Astrocyte of the spinal cord (primary cell): ENCODE data around the gene SLC18A3.

Experiments used
- DNase-seq: peaks from one replicate; pipeline ENCODE4 v3.0.0; 2011; ENCODE audit warnings: low read depth, low spot score
- H3K4me3 ChIP-seq: 2 replicates; pipeline ENCODE4 v1.5.1; 2011; ENCODE audit warnings: low read depth, mild to moderate bottlenecking, low read length, moderate library complexity
- in situ Hi-C: cut with HindIII; loops from 2 replicates; pipeline ENCODE4 v1.10.0; 2017; ENCODE audit warnings: low sequenced_read_pairs
- TF ChIP-seq, protein P1 (sequence below): IDR thresholded peaks from 2 replicates; pipeline ENCODE4 v1.5.1; 2012; ENCODE audit warnings: low read depth, mild to moderate bottlenecking, low read length, inconsistent platforms

SLC18A3 gene

DNA sequence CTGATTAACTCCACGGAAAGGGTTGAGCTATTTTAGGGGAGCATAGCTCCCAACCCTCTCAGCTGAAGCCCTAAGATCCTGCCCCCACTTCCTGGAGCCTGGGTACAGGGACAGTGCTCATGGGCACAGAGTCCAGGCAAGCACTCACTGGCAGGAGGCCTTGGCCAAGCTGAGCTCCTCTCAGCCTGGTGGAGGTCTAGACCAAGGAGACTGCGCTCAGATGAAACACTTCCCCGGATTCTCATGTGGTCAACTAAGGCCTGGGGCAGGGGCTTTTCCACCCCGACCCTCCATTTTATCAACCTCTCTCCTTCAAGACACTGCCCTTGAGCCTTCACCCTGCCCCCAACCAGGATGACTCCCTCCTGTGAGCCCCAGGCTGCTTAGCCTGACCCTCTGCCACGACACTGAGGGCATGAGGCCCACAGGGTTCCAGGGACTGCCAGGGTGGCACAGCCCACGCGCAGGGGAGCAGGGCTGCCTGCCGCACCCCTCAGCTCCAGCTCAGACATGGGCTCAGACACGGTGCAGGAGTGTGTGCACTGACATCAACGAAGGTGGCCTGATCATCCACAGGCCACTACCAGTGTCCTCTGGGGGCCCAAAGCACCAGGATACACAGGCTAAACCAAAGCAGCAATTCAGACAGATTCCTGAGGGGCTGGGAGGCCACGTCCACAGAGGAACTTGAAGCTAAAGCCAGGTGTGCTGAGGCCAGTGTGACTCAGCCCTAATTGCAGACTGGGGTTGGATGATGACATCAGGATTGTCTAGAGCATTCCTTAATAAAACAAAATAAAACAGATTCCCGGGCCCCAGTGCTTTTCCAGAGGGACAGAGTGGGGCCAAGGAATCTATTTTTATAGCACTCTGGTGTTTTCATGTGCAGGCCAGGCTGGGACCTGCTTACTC is 22.6 kb downstream of the SLC18A3 start:
- H3K4me3 ChIP-seq, result no peak overlapping the region
- TF ChIP-seq, protein P1, sequence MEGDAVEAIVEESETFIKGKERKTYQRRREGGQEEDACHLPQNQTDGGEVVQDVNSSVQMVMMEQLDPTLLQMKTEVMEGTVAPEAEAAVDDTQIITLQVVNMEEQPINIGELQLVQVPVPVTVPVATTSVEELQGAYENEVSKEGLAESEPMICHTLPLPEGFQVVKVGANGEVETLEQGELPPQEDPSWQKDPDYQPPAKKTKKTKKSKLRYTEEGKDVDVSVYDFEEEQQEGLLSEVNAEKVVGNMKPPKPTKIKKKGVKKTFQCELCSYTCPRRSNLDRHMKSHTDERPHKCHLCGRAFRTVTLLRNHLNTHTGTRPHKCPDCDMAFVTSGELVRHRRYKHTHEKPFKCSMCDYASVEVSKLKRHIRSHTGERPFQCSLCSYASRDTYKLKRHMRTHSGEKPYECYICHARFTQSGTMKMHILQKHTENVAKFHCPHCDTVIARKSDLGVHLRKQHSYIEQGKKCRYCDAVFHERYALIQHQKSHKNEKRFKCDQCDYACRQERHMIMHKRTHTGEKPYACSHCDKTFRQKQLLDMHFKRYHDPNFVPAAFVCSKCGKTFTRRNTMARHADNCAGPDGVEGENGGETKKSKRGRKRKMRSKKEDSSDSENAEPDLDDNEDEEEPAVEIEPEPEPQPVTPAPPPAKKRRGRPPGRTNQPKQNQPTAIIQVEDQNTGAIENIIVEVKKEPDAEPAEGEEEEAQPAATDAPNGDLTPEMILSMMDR, result no peak
- no peak for DNase-seq
- in situ Hi-C loops, result no loop called here

DNA sequence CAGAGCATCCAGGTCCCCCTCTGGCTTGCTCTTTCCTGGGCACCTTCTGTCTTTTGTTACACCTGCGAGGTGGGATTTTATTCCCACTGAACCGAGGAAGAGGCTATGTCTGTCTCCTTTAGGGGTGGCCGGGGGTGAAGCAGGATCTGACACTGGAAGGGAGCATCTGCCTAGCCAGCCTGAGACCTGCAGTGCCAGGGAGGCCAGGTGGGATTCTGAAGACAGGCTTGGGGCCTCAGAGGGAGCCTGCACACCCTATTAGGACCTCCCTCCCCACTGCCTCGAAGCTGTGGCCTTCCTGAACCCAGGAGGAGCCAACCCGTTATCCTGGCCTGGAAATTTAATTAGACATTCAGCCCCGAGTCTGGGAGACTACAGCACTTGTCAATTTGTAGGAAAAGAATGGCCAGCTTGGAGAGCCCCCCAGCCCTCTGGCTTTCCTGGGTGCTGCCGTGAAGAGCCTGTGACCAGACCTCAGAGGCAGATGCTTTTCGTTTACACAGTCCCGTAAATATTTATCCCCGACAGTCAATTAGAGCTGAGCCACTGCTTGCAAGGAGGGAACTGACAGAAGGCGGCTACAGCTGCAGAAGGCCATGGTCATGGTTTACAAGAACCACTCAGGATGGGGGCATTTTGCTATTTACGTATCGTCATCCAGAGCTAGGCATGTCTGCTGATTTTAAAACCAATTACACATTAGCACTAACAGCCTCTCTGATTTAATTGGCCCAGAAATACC is 23.4 kb downstream of the SLC18A3 start:
- TF ChIP-seq, protein P1, result no peak
- no peak for DNase-seq

DNA sequence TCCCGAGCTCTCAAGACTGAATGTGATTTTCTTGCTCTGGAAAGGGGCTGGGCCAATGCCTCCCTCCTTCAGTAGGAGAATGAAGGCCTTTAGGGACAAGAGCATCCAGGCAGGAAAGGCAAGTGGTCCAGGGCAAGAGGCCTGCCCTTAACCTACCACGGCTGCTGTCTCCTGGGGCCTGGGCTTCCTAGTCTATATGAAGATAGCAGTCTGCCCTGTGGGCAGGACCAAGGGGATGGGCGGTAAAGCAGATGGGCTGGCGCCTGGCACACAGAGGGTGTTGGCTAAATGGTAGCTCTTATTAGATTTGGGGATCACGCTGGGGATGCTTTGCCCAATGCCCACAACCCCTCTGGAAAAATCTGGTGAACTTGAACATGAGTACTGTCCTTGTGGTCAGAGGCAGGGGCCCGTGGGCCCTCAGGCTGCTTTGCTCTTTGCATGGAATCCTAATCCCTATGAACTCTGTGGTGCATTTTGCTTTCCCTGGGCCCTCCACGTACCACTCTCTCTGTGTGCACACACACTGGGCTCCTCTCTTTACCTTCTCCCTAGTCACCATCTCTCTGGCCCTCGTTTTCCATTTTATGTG is 24.1 kb downstream of the SLC18A3 start:
- no peak overlapping the region for H3K4me3 ChIP-seq
- TF ChIP-seq, protein P1, result no peak
- in situ Hi-C loops, result no loop called here
- DNase-seq, result no peak

More for the DNA sequence above, 23.4 kb downstream of the SLC18A3 start:
- no peak overlapping the region for H3K4me3 ChIP-seq
- in situ Hi-C loops, result no loop called here

DNA sequence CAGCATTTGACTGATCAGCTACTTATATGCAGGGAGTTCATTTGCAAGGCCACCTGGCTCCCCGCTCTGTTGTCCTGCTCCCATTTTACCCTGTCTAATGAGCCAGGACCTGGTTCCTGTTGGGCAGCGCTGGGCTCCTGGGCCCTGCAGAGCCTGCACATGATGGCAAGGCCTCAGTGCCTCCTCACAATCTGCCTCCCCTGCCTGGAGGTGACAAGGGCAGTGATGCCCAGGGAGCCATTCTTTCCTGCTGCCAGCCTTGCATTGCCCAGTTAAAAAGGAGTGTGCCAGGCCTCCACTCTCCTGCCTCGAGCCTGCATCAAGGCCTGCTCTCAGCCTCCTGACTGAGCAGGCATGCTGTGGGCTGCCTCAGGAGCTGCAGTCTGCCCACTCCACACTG is 32.2 kb downstream of the SLC18A3 start:
- TF ChIP-seq, protein P1, result no peak
- no peak overlapping the region for H3K4me3 ChIP-seq
- in situ Hi-C loops, result no loop called here
- no peak for DNase-seq

DNA sequence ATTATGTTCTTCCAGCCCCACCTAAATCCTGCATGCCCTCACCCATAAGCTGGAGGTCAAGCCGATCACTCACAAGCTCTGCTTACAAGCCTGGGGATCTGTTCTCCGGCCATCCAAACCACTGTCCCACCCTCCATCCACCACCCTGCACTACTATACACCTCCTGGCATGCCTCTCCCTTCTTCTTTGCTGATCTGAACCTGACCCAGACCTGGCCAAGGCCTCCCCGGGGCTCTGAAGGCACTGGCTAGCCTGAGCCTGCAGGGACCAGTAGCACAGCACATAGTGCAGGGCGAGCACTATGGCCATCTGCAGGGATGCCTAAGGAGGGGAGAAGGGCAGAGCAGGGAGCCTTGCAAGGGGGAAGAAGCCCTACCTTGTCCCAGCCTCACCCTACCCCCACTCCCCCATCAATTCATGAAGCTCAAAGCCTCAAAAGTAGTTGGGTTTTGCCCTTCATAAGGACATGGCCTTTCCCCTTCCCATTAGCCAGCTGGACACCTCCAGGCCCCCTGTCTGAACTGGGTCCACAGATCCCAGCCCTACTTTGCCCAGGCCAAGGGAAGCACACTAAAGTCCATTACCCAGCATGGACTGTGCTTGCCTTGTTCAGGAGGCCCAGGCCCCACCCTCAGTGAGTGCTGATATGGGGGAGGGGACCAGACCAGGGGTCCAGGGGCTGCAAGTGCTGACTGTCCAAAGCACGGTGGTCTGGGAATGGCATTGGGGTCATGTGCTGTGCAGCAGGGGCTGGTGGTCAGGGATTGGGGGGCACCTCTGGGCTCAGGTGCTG is 33.3 kb downstream of the SLC18A3 start:
- H3K4me3 ChIP-seq, result no peak overlapping the region
- no peak for DNase-seq
- TF ChIP-seq, protein P1, result no peak
- in situ Hi-C loops, result no loop called here
